ENCODE results near the gene KDM1A. TPM values are rescaled to one million over a fixed set of nuclear protein-coding genes. Genes with fewer than 3 reads are reported as not detected.

The KDM1A gene
- total RNA-seq (10 to 100 TPM; 36.3 to 47.2 (median 39.2) TPM), polyA plus RNA-seq (10 to 100 TPM; 18.4 to 23.2 (median 21.6) TPM)
- long read RNA-seq, donor 1, transcript KDM1A-206 (1 exons, 2,810 nt) = major isoform, 22 of 37 reads
- long read RNA-seq, donor 1, partial matches to known transcripts = 14 of 37 reads
- long read RNA-seq, donor 1, other reads (novel, unspliced or antisense) = 0 of 37 reads
- long read RNA-seq, donor 2, transcript KDM1A-206 (1 exons, 2,810 nt) = major isoform, 5 of 22 reads
- long read RNA-seq, donor 2, partial matches to known transcripts = 7 of 22 reads
- long read RNA-seq, donor 2, other reads (novel, unspliced or antisense) = 6 of 22 reads

GRCh38 chr1:23019094-23019862 lies at the start of gene KDM1A:
KDM1A (plus strand) TSS chr1:23019468; CDS start chr1:23019597, 129 bp downstream.
- intact Hi-C loops (cut with DNase I; ENCODE audit: low total_unique reads) = no loop called here

GRCh38 chr1:22970096-22970495 lies 49.2 kb upstream of the KDM1A start:
- no peak for TF ChIP-seq POLR2AphosphoS5 (IDR thresholded peaks at IDR 0.05)
- no peak for TF ChIP-seq CTCF (IDR thresholded peaks at IDR 0.05 in 8 of 11, conservative IDR thresholded peaks at IDR 0.05 in 3 of 11)
- no peak for TF ChIP-seq POLR2A (IDR thresholded peaks at IDR 0.05)

More at GRCh38 chr1:23019094-23019862, at the start of gene KDM1A:
- Histone ChIP-seq H3K9me3 (peaks cover 0 to 12% (median 10%) of the 10 kb centered on the region in 8 donors), H3K27ac (peak within 1 kb of the TSS; percentile 85 to 92 (median 90)), H3K27me3 (replicated peaks in 1 of 7) (no peaks in the 10 kb centered on the region), H3K4me3 (peak within 1 kb of the TSS; percentile 83 to 97 (median 90)), H3K4me1 (peaks cover 10 to 51% (median 24%) of the 10 kb centered on the region in 6 donors), H3K36me3 (no peaks in the 10 kb centered on the region)
- TF ChIP-seq POLR2A (IDR thresholded peaks at IDR 0.05) = peak in 1 of 3 donors; percentile 50
- TF ChIP-seq CTCF (IDR thresholded peaks at IDR 0.05 in 8 of 11, conservative IDR thresholded peaks at IDR 0.05 in 3 of 11) = peak in 2 of 11 experiments; percentile 20 to 29
- peak; percentile 92 to 97 (median 96) for TF ChIP-seq POLR2AphosphoS5 (IDR thresholded peaks at IDR 0.05)
- DNase-seq = peak; percentile 99
- 0 to 1% (median 1%) methylated on average over 60 to 85 of the region's 85 CpGs for WGBS, 5 donors

GRCh38 chr1:22971161-22971560 lies 48.1 kb upstream of the KDM1A start:
- Histone ChIP-seq H3K36me3 (no peaks in the 10 kb centered on the region), H3K4me3 (no peak overlapping the region), H3K4me1 (peaks cover 0 to 7% (median 0%) of the 10 kb centered on the region in 6 donors), H3K27me3 (replicated peaks in 1 of 7) (peaks cover 0 to 65% (median 9%) of the 10 kb centered on the region in 7 donors), H3K27ac (no peak overlapping the region), H3K9me3 (peaks cover 0 to 11% (median 8%) of the 10 kb centered on the region in 8 donors)
- peak; percentile 23 for DNase-seq
- 64 to 82% (median 75%) methylated on average over 3 of the region's 3 CpGs for WGBS, 5 donors
- no peak for TF ChIP-seq CTCF (IDR thresholded peaks at IDR 0.05 in 8 of 11, conservative IDR thresholded peaks at IDR 0.05 in 3 of 11)
- no peak for TF ChIP-seq POLR2AphosphoS5 (IDR thresholded peaks at IDR 0.05)
- TF ChIP-seq POLR2A (IDR thresholded peaks at IDR 0.05) = no peak
- intact Hi-C loops (cut with DNase I; ENCODE audit: low total_unique reads) = loop anchor here (5.0 to 10.0 kb wide), 2 partner anchors 114 to 216 kb away; no protein-coding TSS in a partner anchor

More at GRCh38 chr1:22970096-22970495, 49.2 kb upstream of the KDM1A start:
- intact Hi-C loops (cut with DNase I; ENCODE audit: low total_unique reads) = loop anchor here (5.0 to 10.0 kb wide), 2 partner anchors 115 to 217 kb away; no protein-coding TSS in a partner anchor
- no peak for DNase-seq
- Histone ChIP-seq H3K27ac (no peak overlapping the region), H3K36me3 (no peaks in the 10 kb centered on the region), H3K4me1 (no peaks in the 10 kb centered on the region), H3K9me3 (peaks cover 0 to 16% (median 12%) of the 10 kb centered on the region in 8 donors), H3K4me3 (no peak overlapping the region), H3K27me3 (replicated peaks in 1 of 7) (peaks cover 0 to 57% (median 9%) of the 10 kb centered on the region in 7 donors)
- 78 to 89% (median 80%) methylated on average over 2 of the region's 2 CpGs for WGBS, 5 donors
